ENCODE data around the gene RAB5IF. TPM values are rescaled to one million over a fixed set of nuclear protein-coding genes. Genes with fewer than 3 reads are reported as not detected.

RAB5IF gene
- total RNA-seq, 1 experiment from 2014 or later, result 215 TPM

Other genes with a start within 250 kb of the RAB5IF start
- gene MYL9, start 64.3 kb upstream of the RAB5IF start, total RNA-seq (2014; rRNA removed; shearing (Covaris generic)), result not detected in 2 replicates
- gene TGIF2, start 32.2 kb upstream of the RAB5IF start, total RNA-seq (2014; rRNA removed; shearing (Covaris generic)), result 6.6 and 9.0 TPM in 2 replicates
- not detected in 2 replicates for gene SLA2, start 40.4 kb downstream of the RAB5IF start, total RNA-seq (2014; rRNA removed; shearing (Covaris generic))
- gene NDRG3, start 140.3 kb downstream of the RAB5IF start, total RNA-seq (2014; rRNA removed; shearing (Covaris generic)), result 23.6 and 24.1 TPM in 2 replicates
- 44.3 and 47.9 TPM in 2 replicates for gene DSN1, start 168.0 kb downstream of the RAB5IF start, total RNA-seq (2014; rRNA removed; shearing (Covaris generic))

Measured in H4 (cell line).